T-cell (primary cell): Measurements from ENCODE around the gene MCM3. TPM values are rescaled to one million over a fixed set of nuclear protein-coding genes. Genes with fewer than 3 reads are reported as not detected.

Experiments used
- ATAC-seq, 4 experiments: fragments of 200-7000 bp in 3 of 4; fragments of 150-1000 bp in 1 of 4; cut with Tn5 transposase; replicated peaks in 1 of 4; 1 replicate in 3 of 4; 2 replicates in 1 of 4; pipeline ENCODE4 v1.10.0; 2021; ENCODE audit warnings: moderate library complexity in 3 of 4, mild to moderate bottlenecking in 2 of 4, moderate number of reproducible peaks in 1 of 4
- CTCF ChIA-PET, 2 donors: fragments of 300-600 bp; sonication (Branson Sonifier 250); formaldehyde crosslinking; loops; one replicate each; lab custom pipeline; 2022; ENCODE audit warnings: antibody characterized with exemption in 2 of 2; lab: Charles Lee
- POLR2A ChIA-PET, 2 donors: fragments of 300-600 bp; sonication (Branson Sonifier 250); formaldehyde crosslinking; loops; one replicate each; lab custom pipeline; 2022; ENCODE audit warnings: antibody characterized with exemption in 2 of 2; lab: Charles Lee
- DNase-seq, 35 experiments: peaks; one replicate each; pipeline versions ENCODE4 v3.0.0 to v3.0.0-alpha.2; 2013 to 2023
- H3K27ac ChIP-seq: one replicate; pipeline ENCODE4 v1.5.1; 2013; ENCODE audit warnings: low read length
- H3K27me3 ChIP-seq, 2 experiments: replicated peaks in 1 of 2; 1 replicate in 1 of 2; 2 replicates in 1 of 2; pipeline versions ENCODE4 v1.6.1 to v1.7.0; 2013; ENCODE audit warnings: low read length in 1 of 2, mixed read lengths in 1 of 2; ENCODE audit not compliant: control insufficient read depth in 2 of 2, insufficient read depth in 2 of 2; ENCODE audit errors: extremely low read depth in 1 of 2
- H3K36me3 ChIP-seq, 2 donors: 1 replicate in 1 of 2; 2 replicates in 1 of 2; pipeline versions ENCODE4 v1.6.1 to v1.7.0; 2013; ENCODE audit warnings: low read length in 1 of 2; ENCODE audit not compliant: control insufficient read depth in 2 of 2, insufficient read depth in 1 of 2; ENCODE audit errors: extremely low read depth in 1 of 2
- H3K4me1 ChIP-seq, 2 experiments: 1 replicate in 1 of 2; 2 replicates in 1 of 2; pipeline versions ENCODE4 v1.6.1 to v1.7.0; 2013; ENCODE audit warnings: low read length in 2 of 2, mixed read lengths in 1 of 2; ENCODE audit not compliant: insufficient read depth in 2 of 2, control insufficient read depth in 1 of 2; ENCODE audit errors: extremely low read depth in 1 of 2
- H3K4me3 ChIP-seq, 2 donors: 1 replicate in 1 of 2; 2 replicates in 1 of 2; pipeline versions ENCODE4 v1.5.1 to v1.7.0; 2013; ENCODE audit warnings: mild to moderate bottlenecking in 2 of 2, low read length in 1 of 2, moderate library complexity in 1 of 2; ENCODE audit not compliant: control insufficient read depth in 1 of 2; ENCODE audit errors: extremely low read depth in 1 of 2
- H3K9me3 ChIP-seq: 2 replicates; pipeline ENCODE4 v1.7.0; 2013
- H3K27ac Mint-ChIP-seq, 2 donors: one replicate each; pipeline ENCODE4 v1.8.0; 2020 to 2021; ENCODE audit warnings: mild to moderate bottlenecking in 2 of 2, mixed read lengths in 2 of 2
- H3K27me3 Mint-ChIP-seq, 2 donors: one replicate each; pipeline ENCODE4 v1.8.0; 2021 to 2022; ENCODE audit warnings: mixed read lengths in 2 of 2
- H3K36me3 Mint-ChIP-seq: one replicate; pipeline ENCODE4 v1.8.0; 2021; ENCODE audit warnings: mixed read lengths
- H3K4me1 Mint-ChIP-seq, 3 donors: one replicate each; pipeline ENCODE4 v1.8.0; 2020 to 2022; ENCODE audit warnings: mixed read lengths in 3 of 3, mild to moderate bottlenecking in 1 of 3
- H3K4me3 Mint-ChIP-seq, 3 donors: one replicate each; pipeline ENCODE4 v1.8.0; 2020 to 2022; ENCODE audit warnings: mild to moderate bottlenecking in 3 of 3, mixed read lengths in 3 of 3, moderate library complexity in 3 of 3
- H3K9me3 Mint-ChIP-seq, 3 donors: one replicate each; pipeline ENCODE4 v1.8.0; 2020 to 2022; ENCODE audit warnings: mixed read lengths in 3 of 3
- WGBS: methylation state at CpG from one replicate; pipeline ENCODE4 v1.1.5; 2013; ENCODE audit warnings: missing lambda C conversion rate; ENCODE audit not compliant: insufficient coverage; 5-methylcytosine and 5-hydroxymethylcytosine counted together
- total RNA-seq, 35 experiments: library from RNA in 6 of 35; stranded (reverse) in 6 of 35; fragments of 120-200 nt in 1 of 35; gene quantifications; one replicate each; pipeline versions ENCODE4 v1.2.1 to v1.2.4 and lab custom pipeline; 2013 to 2026

MCM3 gene
- total RNA-seq, 5 donors from 2014 or later (not counting 1 experiment from before 2014, with no cell fraction given) = 22.9 to 52.1 (median 47.5) TPM

DNA sequence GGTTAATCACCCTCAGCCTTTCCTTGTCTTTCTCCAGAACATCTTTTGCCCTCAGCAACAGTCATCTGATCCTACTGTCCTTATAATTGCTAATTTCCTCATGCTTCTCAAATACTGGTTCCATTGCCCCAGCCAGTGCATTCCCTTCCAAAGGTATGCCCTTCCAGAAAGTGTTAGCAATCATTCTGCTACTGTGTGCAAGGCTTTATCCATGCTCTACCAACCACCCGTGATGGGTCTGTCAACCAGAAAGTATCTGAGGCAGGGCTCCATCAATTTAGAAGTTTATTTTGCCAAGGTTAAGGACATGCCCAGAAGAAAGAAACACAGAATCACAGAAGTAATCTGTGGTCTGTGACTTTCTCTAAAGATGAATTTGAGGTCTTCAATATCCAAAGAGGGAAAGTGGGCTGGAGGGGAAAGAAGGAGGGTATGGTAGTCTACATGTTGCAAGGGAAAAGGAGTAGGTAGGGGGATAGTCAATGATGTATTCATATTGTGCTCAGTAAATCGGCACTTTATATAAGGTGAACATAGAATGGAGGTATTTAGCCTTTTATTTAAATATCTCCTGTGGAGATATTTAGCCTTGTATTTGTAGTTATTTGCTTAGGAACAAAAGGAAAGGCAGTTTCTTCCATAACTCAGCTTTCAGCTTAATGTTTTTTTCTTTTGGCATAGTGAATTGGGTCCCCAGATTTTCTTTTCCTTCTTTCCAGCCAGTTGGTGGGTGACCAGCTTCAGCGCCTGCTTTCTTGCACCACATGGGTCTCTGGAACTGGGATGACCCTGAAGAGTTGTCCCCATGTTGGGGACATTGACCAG, 42.2 kb upstream of the MCM3 start:
- WGBS = 100% methylated on average over 1 of the region's 3 CpGs
- no peak overlapping the region for H3K4me3 Mint-ChIP-seq
- Histone ChIP-seq H3K4me3 (no peak overlapping the region), H3K27ac (no peak overlapping the region), H3K27me3 (no peaks in the 10 kb centered on the region), H3K9me3 (no peaks in the 10 kb centered on the region), H3K36me3 (no peaks in the 10 kb centered on the region), H3K4me1 (peaks cover 5% of the 10 kb centered on the region in 2 experiments)
- H3K4me1 Mint-ChIP-seq = peaks cover 10 to 35% (median 19%) of the 10 kb centered on the region in 3 donors
- CTCF ChIA-PET = no interaction called here
- no peaks in the 10 kb centered on the region for H3K36me3 Mint-ChIP-seq
- DNase-seq (no peak), ATAC-seq (no peak)
- POLR2A ChIA-PET = interaction anchor here in 1 of 2 donors (0.6 kb wide), 1 partner anchor 187 kb away, joined by 3 read pairs; no protein-coding TSS in a partner anchor
- H3K27me3 Mint-ChIP-seq = no peaks in the 10 kb centered on the region
- H3K27ac Mint-ChIP-seq = no peak overlapping the region
- H3K9me3 Mint-ChIP-seq = no peaks in the 10 kb centered on the region

DNA sequence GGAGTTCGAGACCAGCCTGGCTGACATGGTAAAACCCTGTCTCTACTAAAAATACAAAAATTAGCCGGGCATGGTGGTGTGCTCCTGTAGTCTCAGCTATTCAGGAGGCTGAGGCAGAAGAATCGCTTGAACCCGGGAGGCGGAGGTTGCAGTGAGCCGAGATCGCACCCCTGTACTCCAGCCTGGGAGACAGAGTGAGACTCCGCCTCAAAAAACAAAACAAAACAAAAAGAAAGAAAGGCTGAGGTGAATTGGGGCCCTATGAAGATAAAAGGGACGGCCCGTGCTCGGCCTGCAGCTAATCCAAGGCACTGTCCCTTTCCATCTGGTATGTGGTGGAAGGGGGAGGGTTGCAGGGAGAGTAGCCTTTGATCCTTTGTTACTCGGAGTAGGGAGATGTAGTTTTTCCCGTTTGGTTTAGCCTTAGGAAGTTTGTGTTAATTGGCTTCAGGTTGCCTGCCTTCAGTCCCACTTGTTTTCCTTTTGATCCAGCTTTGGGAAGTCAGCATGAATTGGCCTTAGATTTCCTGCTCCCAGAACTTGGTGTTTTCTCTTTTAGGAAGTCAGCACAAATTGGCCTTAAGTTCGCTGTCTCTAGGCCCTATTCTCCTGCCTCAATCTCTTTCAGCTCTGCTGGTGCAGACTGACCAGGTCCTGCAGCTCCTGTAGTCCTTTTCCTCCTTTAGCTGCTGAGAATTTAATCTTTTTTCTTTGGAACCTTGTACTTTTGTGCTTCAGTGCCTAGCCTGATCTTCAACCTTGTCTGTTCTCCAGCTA, 41.3 kb upstream of the MCM3 start:
- ATAC-seq (no peak), DNase-seq (no peak)
- Histone ChIP-seq H3K36me3 (no peaks in the 10 kb centered on the region), H3K4me1 (peaks cover 2 to 3% of the 10 kb centered on the region in 2 experiments), H3K4me3 (no peak overlapping the region), H3K27me3 (no peaks in the 10 kb centered on the region), H3K9me3 (no peaks in the 10 kb centered on the region), H3K27ac (no peak overlapping the region)
- no peak overlapping the region for H3K27ac Mint-ChIP-seq
- ChIA-PET CTCF (no interaction called here), POLR2A (interaction anchor here in 1 of 2 donors (0.6 kb wide), 1 partner anchor 186 kb away, joined by 3 read pairs; no protein-coding TSS in a partner anchor)
- H3K9me3 Mint-ChIP-seq = no peaks in the 10 kb centered on the region
- WGBS = 95% methylated on average over 10 of the region's 14 CpGs
- H3K36me3 Mint-ChIP-seq = no peaks in the 10 kb centered on the region
- no peak overlapping the region for H3K4me3 Mint-ChIP-seq
- peaks cover 7 to 31% (median 18%) of the 10 kb centered on the region in 3 donors for H3K4me1 Mint-ChIP-seq
- H3K27me3 Mint-ChIP-seq = no peaks in the 10 kb centered on the region

DNA sequence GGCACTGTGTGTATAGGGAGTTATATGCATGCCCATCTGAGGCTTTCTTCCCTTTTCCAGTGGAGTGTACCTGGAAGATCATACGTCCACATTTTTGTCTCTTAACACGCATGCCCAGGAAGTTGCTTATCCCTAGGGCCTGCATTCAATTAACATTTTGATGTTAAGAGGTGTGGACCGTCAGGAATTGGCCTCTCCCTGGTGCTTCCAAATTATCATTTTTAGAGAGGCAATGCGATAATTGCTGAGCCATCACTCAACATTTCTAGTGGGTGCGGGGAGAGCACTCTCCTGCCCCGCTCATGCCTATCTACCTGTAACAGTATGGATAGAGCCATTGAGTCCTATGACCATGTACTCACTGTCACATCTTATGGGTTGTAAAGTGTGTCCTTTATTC, 39.6 kb upstream of the MCM3 start:
- Mint-ChIP-seq H3K4me1 (peaks cover 5 to 25% (median 21%) of the 10 kb centered on the region in 3 donors), H3K4me3 (no peak overlapping the region), H3K36me3 (no peaks in the 10 kb centered on the region), H3K9me3 (no peaks in the 10 kb centered on the region), H3K27ac (no peak overlapping the region), H3K27me3 (no peaks in the 10 kb centered on the region)
- Histone ChIP-seq H3K27me3 (no peaks in the 10 kb centered on the region), H3K4me1 (peaks cover 2% of the 10 kb centered on the region in 2 experiments), H3K27ac (no peak overlapping the region), H3K36me3 (no peaks in the 10 kb centered on the region), H3K4me3 (no peak overlapping the region), H3K9me3 (no peaks in the 10 kb centered on the region)
- ATAC-seq (no peak), DNase-seq (no peak)
- WGBS = 95% methylated on average over 4 of the region's 6 CpGs
- CTCF ChIA-PET = interaction anchor here in 1 of 2 donors (0.6 kb wide), 1 partner anchor 54 kb away, joined by 3 read pairs; no protein-coding TSS in a partner anchor
- POLR2A ChIA-PET = no interaction called here

DNA sequence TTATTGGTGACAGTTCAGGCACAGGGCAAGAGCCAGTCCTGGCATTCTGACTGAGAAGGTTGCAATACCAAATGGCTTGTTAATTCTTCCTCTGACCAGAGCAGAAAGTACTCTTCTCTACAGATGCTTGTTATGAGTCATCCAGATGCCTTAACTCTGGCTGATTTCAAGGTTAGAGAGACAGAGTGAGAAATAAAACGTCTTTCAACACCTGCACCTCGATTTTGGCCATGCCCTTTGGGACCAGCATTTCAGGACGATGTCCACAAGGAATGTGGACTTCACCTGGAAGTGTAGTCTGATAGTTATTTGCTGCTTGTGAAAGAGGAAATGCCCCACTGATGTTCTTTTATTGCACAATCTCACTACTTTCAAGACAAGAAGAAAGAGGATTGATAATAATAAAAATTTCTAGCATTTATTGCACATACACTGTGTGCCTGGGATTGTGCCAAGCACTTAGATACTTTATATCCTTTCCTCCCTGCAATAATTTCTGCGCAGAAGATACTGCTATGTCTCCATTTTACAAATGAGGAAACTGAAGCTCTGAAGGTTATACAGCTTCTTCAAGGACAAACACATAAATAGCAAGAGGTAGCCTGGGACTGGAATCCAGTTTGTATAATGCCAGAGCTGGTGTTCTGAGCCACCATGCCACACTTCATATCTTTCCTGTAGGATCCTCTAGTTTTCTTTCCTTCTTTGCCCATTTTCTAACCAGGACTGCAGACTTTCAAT, 33.5 kb upstream of the MCM3 start:
- Mint-ChIP-seq H3K36me3 (no peaks in the 10 kb centered on the region), H3K27ac (peak overlapping the region; percentile 44 to 67), H3K27me3 (no peaks in the 10 kb centered on the region), H3K4me1 (peaks cover 15 to 42% (median 24%) of the 10 kb centered on the region in 3 donors), H3K9me3 (no peaks in the 10 kb centered on the region), H3K4me3 (no peak overlapping the region)
- no peak overlapping the region for H3K4me3 ChIP-seq
- no peak overlapping the region for H3K27ac ChIP-seq
- no peaks in the 10 kb centered on the region for H3K27me3 ChIP-seq
- WGBS = 53% methylated on average over 3 of the region's 4 CpGs
- H3K4me1 ChIP-seq = no peaks in the 10 kb centered on the region
- DNase-seq (no peak), ATAC-seq (no peak)
- ChIA-PET CTCF (no interaction called here), POLR2A (no interaction called here)
- no peaks in the 10 kb centered on the region for H3K9me3 ChIP-seq
- no peaks in the 10 kb centered on the region for H3K36me3 ChIP-seq

DNA sequence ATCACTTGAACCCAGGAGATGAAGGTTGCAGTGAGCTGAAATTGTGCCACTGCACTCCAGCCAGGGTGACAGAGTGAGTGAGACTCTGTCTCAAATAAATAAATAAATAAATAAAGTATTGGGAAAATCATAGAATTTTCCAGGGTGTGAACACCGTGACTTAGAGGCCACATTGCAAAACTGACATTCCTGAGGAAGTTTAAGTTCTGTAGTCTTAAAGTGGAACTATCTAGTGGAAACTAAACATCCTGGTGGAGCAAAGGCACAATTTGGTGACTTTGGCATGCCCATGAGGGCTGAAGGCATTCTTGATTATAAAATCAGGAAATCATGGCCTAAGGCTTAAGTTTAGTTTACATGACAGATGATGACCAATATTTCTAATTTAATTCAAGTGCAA, 32.7 kb upstream of the MCM3 start:
- H3K4me1 Mint-ChIP-seq = peaks cover 18 to 42% (median 24%) of the 10 kb centered on the region in 3 donors
- Histone ChIP-seq H3K27me3 (no peaks in the 10 kb centered on the region), H3K4me3 (no peak overlapping the region), H3K9me3 (no peaks in the 10 kb centered on the region), H3K36me3 (no peaks in the 10 kb centered on the region), H3K4me1 (no peaks in the 10 kb centered on the region), H3K27ac (no peak overlapping the region)
- peak overlapping the region in 1 of 2 donors; percentile 44 for H3K27ac Mint-ChIP-seq
- H3K36me3 Mint-ChIP-seq = no peaks in the 10 kb centered on the region
- H3K27me3 Mint-ChIP-seq = no peaks in the 10 kb centered on the region
- DNase-seq (no peak), ATAC-seq (no peak)
- no peak overlapping the region for H3K4me3 Mint-ChIP-seq
- 100% methylated on average over 1 of the region's 1 CpG for WGBS
- CTCF ChIA-PET = no interaction called here
- POLR2A ChIA-PET = no interaction called here
- no peaks in the 10 kb centered on the region for H3K9me3 Mint-ChIP-seq

DNA sequence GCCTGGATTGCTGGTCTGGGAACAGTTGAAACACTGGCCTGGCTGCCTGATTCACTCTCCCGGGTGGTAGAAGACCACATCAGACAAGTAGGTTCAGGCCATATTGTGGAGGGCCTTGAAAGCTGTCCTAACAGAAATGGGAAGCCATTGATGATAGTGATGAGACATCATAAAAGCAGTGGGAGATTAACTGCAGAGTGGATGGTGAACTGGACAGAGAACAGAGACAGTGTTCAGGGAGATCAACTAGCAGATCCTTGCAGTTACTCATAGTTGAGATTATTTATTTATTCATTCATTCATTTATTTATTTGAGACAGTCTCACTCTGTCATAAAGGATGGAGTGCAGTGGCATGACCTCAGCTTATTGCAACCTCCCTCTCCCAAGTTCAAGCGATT, 30.2 kb upstream of the MCM3 start:
- Mint-ChIP-seq H3K9me3 (no peaks in the 10 kb centered on the region), H3K27ac (no peak overlapping the region), H3K36me3 (no peaks in the 10 kb centered on the region), H3K4me1 (peaks cover 30 to 53% (median 45%) of the 10 kb centered on the region in 3 donors), H3K4me3 (no peak overlapping the region), H3K27me3 (no peaks in the 10 kb centered on the region)
- 85% methylated on average over 1 of the region's 2 CpGs for WGBS
- peaks cover 0 to under 1% of the 10 kb centered on the region in 2 experiments for H3K4me1 ChIP-seq
- DNase-seq = no peak
- ChIA-PET CTCF (no interaction called here), POLR2A (no interaction called here)
- no peaks in the 10 kb centered on the region for H3K36me3 ChIP-seq
- no peak overlapping the region for H3K4me3 ChIP-seq
- no peaks in the 10 kb centered on the region for H3K9me3 ChIP-seq
- H3K27me3 ChIP-seq = no peaks in the 10 kb centered on the region
- no peak for ATAC-seq
- H3K27ac ChIP-seq = no peak overlapping the region
